Activated CD4-positive, alpha-beta T cell treated with anti-CD3 and anti-CD28 coated beads for 36 hours (primary cell): ENCODE data around the gene ERG. TPM values are rescaled to one million over a fixed set of nuclear protein-coding genes. Genes with fewer than 3 reads are reported as not detected.

ENCODE experiments used
- ATAC-seq: fragments of 200-7000 bp; cut with Tn5 transposase; one replicate; pipeline ENCODE4 v1.10.0; 2021; ENCODE audit warnings: mild to moderate bottlenecking, moderate library complexity
- CTCF ChIA-PET: fragments of 350-600 bp; sonication (Branson Sonifier 250); formaldehyde crosslinking; loops from one replicate; lab custom pipeline; 2021; ENCODE audit warnings: antibody characterized with exemption; lab: Charles Lee
- POLR2A ChIA-PET: fragments of 350-600 bp; sonication (Branson Sonifier 250); formaldehyde crosslinking; loops from one replicate; lab custom pipeline; 2021; ENCODE audit warnings: antibody characterized with exemption, inconsistent platforms; lab: Charles Lee
- DNase-seq: peaks from one replicate; pipeline ENCODE4 v3.0.0-alpha.2; 2020
- H3K27ac Mint-ChIP-seq: one replicate; pipeline ENCODE4 v1.8.0; 2021; ENCODE audit warnings: mixed read lengths
- H3K27me3 Mint-ChIP-seq: one replicate; pipeline ENCODE4 v1.8.0; 2021; ENCODE audit warnings: mixed read lengths
- H3K36me3 Mint-ChIP-seq: one replicate; pipeline ENCODE4 v1.8.0; 2021; ENCODE audit warnings: low read depth, mixed read lengths
- H3K4me1 Mint-ChIP-seq: one replicate; pipeline ENCODE4 v1.8.0; 2021; ENCODE audit warnings: mixed read lengths
- H3K4me3 Mint-ChIP-seq: one replicate; pipeline ENCODE4 v1.8.0; 2021; ENCODE audit warnings: mild to moderate bottlenecking, moderate library complexity, mixed read lengths
- H3K9me3 Mint-ChIP-seq: one replicate; pipeline ENCODE4 v1.8.0; 2021; ENCODE audit warnings: low read depth, mixed read lengths
- intact Hi-C, 2 experiments: fragments of 100-400 bp; cut with DNase I in 1 of 2; cut with micrococcal nuclease in 1 of 2; formaldehyde crosslinking; loops; one replicate each; pipeline versions ENCODE4 v1.14.2 to v1.15.1; 2022 to 2024; cut with DNase I, micrococcal nuclease
- total RNA-seq, 2 experiments: library from RNA; stranded (reverse); gene quantifications; one replicate each; pipeline ENCODE4 v1.2.3, GENCODE V29; 2021

The ERG gene
- total RNA-seq, 2 experiments from 2014 or later = 0.07 TPM; not detected in 1

GRCh38 chr21:38367646-38368045 lies 130.6 kb downstream of the ERG start:
- POLR2A ChIA-PET = no interaction called here
- CTCF ChIA-PET = no interaction called here
- H3K36me3 Mint-ChIP-seq = no peaks in the 10 kb centered on the region
- no peak overlapping the region for H3K27ac Mint-ChIP-seq
- H3K9me3 Mint-ChIP-seq = peaks cover 1% of the 10 kb centered on the region
- DNase-seq (no peak), ATAC-seq (no peak)
- H3K4me1 Mint-ChIP-seq = no peaks in the 10 kb centered on the region
- intact Hi-C loops = no loop called here
- no peak overlapping the region for H3K4me3 Mint-ChIP-seq
- no peaks in the 10 kb centered on the region for H3K27me3 Mint-ChIP-seq

GRCh38 chr21:38365521-38365920 lies 132.8 kb downstream of the ERG start:
- intact Hi-C loops = no loop called here

GRCh38 chr21:38363693-38364092 lies 134.6 kb downstream of the ERG start:
- POLR2A ChIA-PET = no interaction called here
- H3K36me3 Mint-ChIP-seq = no peaks in the 10 kb centered on the region
- H3K27ac Mint-ChIP-seq = no peak overlapping the region
- no peaks in the 10 kb centered on the region for H3K27me3 Mint-ChIP-seq
- CTCF ChIA-PET = no interaction called here
- intact Hi-C loops = no loop called here
- no peak overlapping the region for H3K4me3 Mint-ChIP-seq
- DNase-seq (no peak), ATAC-seq (no peak)
- H3K4me1 Mint-ChIP-seq = no peaks in the 10 kb centered on the region
- H3K9me3 Mint-ChIP-seq = no peaks in the 10 kb centered on the region

More at GRCh38 chr21:38365521-38365920, 132.8 kb downstream of the ERG start:
- H3K36me3 Mint-ChIP-seq = no peaks in the 10 kb centered on the region
- no peak overlapping the region for H3K4me3 Mint-ChIP-seq
- H3K4me1 Mint-ChIP-seq = no peaks in the 10 kb centered on the region
- no peaks in the 10 kb centered on the region for H3K27me3 Mint-ChIP-seq
- DNase-seq = no peak
- ChIA-PET CTCF (interaction anchor here (1.2 to 1.4 kb wide), 3 partner anchors 9 to 14 kb away, joined by 3 to 4 read pairs (median 4); no protein-coding TSS in a partner anchor), POLR2A (no interaction called here)
- H3K9me3 Mint-ChIP-seq = peaks cover 1% of the 10 kb centered on the region
- H3K27ac Mint-ChIP-seq = no peak overlapping the region
- no peak for ATAC-seq

GRCh38 chr21:38361324-38361723 lies 137.0 kb downstream of the ERG start:
- H3K9me3 Mint-ChIP-seq = no peaks in the 10 kb centered on the region
- no peaks in the 10 kb centered on the region for H3K4me1 Mint-ChIP-seq
- no peaks in the 10 kb centered on the region for H3K36me3 Mint-ChIP-seq
- H3K4me3 Mint-ChIP-seq = no peak overlapping the region
- ATAC-seq (no peak), DNase-seq (no peak)
- POLR2A ChIA-PET = no interaction called here
- CTCF ChIA-PET = no interaction called here
- intact Hi-C loops = no loop called here
- H3K27me3 Mint-ChIP-seq = no peaks in the 10 kb centered on the region
- H3K27ac Mint-ChIP-seq = no peak overlapping the region

GRCh38 chr21:38359835-38360234 lies 138.4 kb downstream of the ERG start:
- Mint-ChIP-seq H3K4me3 (no peak overlapping the region), H3K4me1 (no peaks in the 10 kb centered on the region), H3K9me3 (no peaks in the 10 kb centered on the region), H3K27ac (no peak overlapping the region), H3K27me3 (no peaks in the 10 kb centered on the region), H3K36me3 (no peaks in the 10 kb centered on the region)
- intact Hi-C loops = loop anchor here (5.0 to 10.0 kb wide), 2 partner anchors 648 to 685 kb away; no protein-coding TSS in a partner anchor
- no peak for DNase-seq
- ChIA-PET CTCF (interaction anchor here (1.1 kb wide), 1 partner anchor 203 kb away, joined by 5 read pairs; no protein-coding TSS in a partner anchor), POLR2A (no interaction called here)
- ATAC-seq = no peak

- Mint-ChIP-seq H3K4me3 (no peak overlapping the region), H3K4me1 (no peaks in the 10 kb centered on the region), H3K36me3 (no peaks in the 10 kb centered on the region), H3K9me3 (no peaks in the 10 kb centered on the region), H3K27ac (no peak overlapping the region), H3K27me3 (peaks cover 2% of the 10 kb centered on the region)
- DNase-seq (no peak), ATAC-seq (no peak)
- CTCF ChIA-PET = interaction anchor here (0.6 to 1.1 kb wide), 4 partner anchors 124 to 816 kb away, joined by 3 to 5 read pairs (median 4); no protein-coding TSS in a partner anchor
- intact Hi-C loops = loop anchor here (5.0 to 10.0 kb wide), 2 partner anchors 647 to 684 kb away; no protein-coding TSS in a partner anchor
- POLR2A ChIA-PET = no interaction called here
Measured at GRCh38 chr21:38359090-38359489, 139.2 kb downstream of the ERG start.

GRCh38 chr21:38358666-38359065 lies 139.6 kb downstream of the ERG start:
- Mint-ChIP-seq H3K27ac (no peak overlapping the region), H3K4me1 (no peaks in the 10 kb centered on the region), H3K36me3 (no peaks in the 10 kb centered on the region), H3K4me3 (no peak overlapping the region), H3K27me3 (peaks cover 2% of the 10 kb centered on the region), H3K9me3 (no peaks in the 10 kb centered on the region)
- DNase-seq (no peak), ATAC-seq (no peak)
- ChIA-PET POLR2A (no interaction called here), CTCF (interaction anchor here (0.6 to 1.0 kb wide), 4 partner anchors 124 to 816 kb away, joined by 3 to 4 read pairs (median 3); no protein-coding TSS in a partner anchor)
- intact Hi-C loops = loop anchor here (5.0 to 10.0 kb wide), 2 partner anchors 646 to 684 kb away; no protein-coding TSS in a partner anchor

GRCh38 chr21:38358098-38358497 lies 140.2 kb downstream of the ERG start:
- POLR2A ChIA-PET = no interaction called here
- H3K36me3 Mint-ChIP-seq = no peaks in the 10 kb centered on the region
- DNase-seq = no peak
- H3K4me3 Mint-ChIP-seq = no peak overlapping the region
- no peak for ATAC-seq
- intact Hi-C loops = loop anchor here (5.0 to 10.0 kb wide), 2 partner anchors 646 to 683 kb away; no protein-coding TSS in a partner anchor
- H3K4me1 Mint-ChIP-seq = no peaks in the 10 kb centered on the region
- H3K27me3 Mint-ChIP-seq = peaks cover 2% of the 10 kb centered on the region
- CTCF ChIA-PET = interaction anchor here (0.6 to 10.2 kb wide), 5 partner anchors 140 to 684 kb away, joined by 3 to 154 read pairs (median 3); no protein-coding TSS in a partner anchor
- H3K27ac Mint-ChIP-seq = no peak overlapping the region
- no peaks in the 10 kb centered on the region for H3K9me3 Mint-ChIP-seq

GRCh38 chr21:38356883-38357625 lies 141.2 kb downstream of the ERG start:
- H3K27ac Mint-ChIP-seq = no peak overlapping the region
- no peaks in the 10 kb centered on the region for H3K9me3 Mint-ChIP-seq
- peaks cover 5% of the 10 kb centered on the region for H3K4me1 Mint-ChIP-seq
- ChIA-PET POLR2A (no interaction called here), CTCF (interaction anchor here (0.5 to 10.2 kb wide), 24 partner anchors 8 to 1344 kb away, joined by 3 to 154 read pairs (median 4); no protein-coding TSS in a partner anchor)
- intact Hi-C loops = loop anchor here (1.0 to 10.0 kb wide), 4 partner anchors 138 to 682 kb away; no protein-coding TSS in a partner anchor
- peaks cover 2% of the 10 kb centered on the region for H3K27me3 Mint-ChIP-seq
- no peaks in the 10 kb centered on the region for H3K36me3 Mint-ChIP-seq
- no peak overlapping the region for H3K4me3 Mint-ChIP-seq
- DNase-seq (no peak), ATAC-seq (no peak)

- no peaks in the 10 kb centered on the region for H3K9me3 Mint-ChIP-seq
- ATAC-seq (peak; percentile 78), DNase-seq (peak; percentile 88)
- no peak overlapping the region for H3K27ac Mint-ChIP-seq
- peaks cover 5% of the 10 kb centered on the region for H3K27me3 Mint-ChIP-seq
- POLR2A ChIA-PET = no interaction called here
- intact Hi-C loops = loop anchor here (1.0 to 10.0 kb wide), 5 partner anchors 137 to 681 kb away; no protein-coding TSS in a partner anchor
- H3K36me3 Mint-ChIP-seq = no peaks in the 10 kb centered on the region
- CTCF ChIA-PET = interaction anchor here (0.5 to 10.2 kb wide), 27 partner anchors 9 to 1345 kb away, joined by 3 to 154 read pairs (median 4); no protein-coding TSS in a partner anchor
- no peak overlapping the region for H3K4me3 Mint-ChIP-seq
- H3K4me1 Mint-ChIP-seq = peaks cover 13% of the 10 kb centered on the region
Measured at GRCh38 chr21:38355992-38356781, 142.1 kb downstream of the ERG start.

GRCh38 chr21:38355353-38355752 lies 142.9 kb downstream of the ERG start:
- POLR2A ChIA-PET = no interaction called here
- intact Hi-C loops = loop anchor here (1.0 to 10.0 kb wide), 3 partner anchors 643 to 681 kb away; no protein-coding TSS in a partner anchor
- CTCF ChIA-PET = interaction anchor here (0.6 to 10.2 kb wide), 14 partner anchors 10 to 788 kb away, joined by 3 to 154 read pairs (median 4); no protein-coding TSS in a partner anchor

More at GRCh38 chr21:38355353-38355752, 142.9 kb downstream of the ERG start:
- no peak for DNase-seq
- Mint-ChIP-seq H3K27me3 (peaks cover 5% of the 10 kb centered on the region), H3K9me3 (no peaks in the 10 kb centered on the region), H3K4me3 (no peak overlapping the region), H3K36me3 (no peaks in the 10 kb centered on the region), H3K27ac (no peak overlapping the region), H3K4me1 (peaks cover 15% of the 10 kb centered on the region)
- no peak for ATAC-seq
